Testis (tissue), 2 donors: ENCODE data around the gene MEGF6.

ENCODE experiments used
- POLR2A ChIP-seq: fragments of 450-650 bp; IDR thresholded peaks from one replicate; pipeline ENCODE4 v1.6.1; 2017; ENCODE audit warnings: antibody characterized with exemption, mild to moderate bottlenecking, moderate library complexity
- TF ChIP-seq, protein P1 (sequence below), 3 experiments: fragments of 450-650 bp in 2 of 3; fragments of 200-600 bp in 1 of 3; sonication (generic) in 1 of 3; IDR thresholded peaks; one replicate each; pipeline ENCODE4 v1.5.1; 2016 to 2019; ENCODE audit warnings: antibody characterized with exemption in 3 of 3, mild to moderate bottlenecking in 2 of 3, moderate library complexity in 1 of 3

DNA sequence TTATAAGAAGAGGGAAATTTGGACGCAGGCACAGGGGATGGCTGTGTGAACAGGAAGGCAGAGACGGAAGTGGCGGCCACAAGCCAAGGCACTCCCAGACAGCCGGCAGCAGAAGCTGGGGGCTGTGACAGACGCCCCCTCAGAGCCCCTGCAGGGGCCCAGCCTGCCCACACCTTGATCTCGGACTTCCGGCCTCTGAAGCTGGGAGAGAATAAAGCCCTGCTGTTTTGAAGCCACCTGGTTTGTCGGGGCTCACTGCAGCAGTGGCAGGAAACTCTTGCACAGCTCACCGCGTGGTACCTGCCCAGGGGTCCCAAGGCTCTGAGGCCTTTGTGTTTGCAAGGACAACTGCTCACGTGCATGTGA, 13.7 kb downstream of the MEGF6 start:
- TF ChIP-seq, protein P1, sequence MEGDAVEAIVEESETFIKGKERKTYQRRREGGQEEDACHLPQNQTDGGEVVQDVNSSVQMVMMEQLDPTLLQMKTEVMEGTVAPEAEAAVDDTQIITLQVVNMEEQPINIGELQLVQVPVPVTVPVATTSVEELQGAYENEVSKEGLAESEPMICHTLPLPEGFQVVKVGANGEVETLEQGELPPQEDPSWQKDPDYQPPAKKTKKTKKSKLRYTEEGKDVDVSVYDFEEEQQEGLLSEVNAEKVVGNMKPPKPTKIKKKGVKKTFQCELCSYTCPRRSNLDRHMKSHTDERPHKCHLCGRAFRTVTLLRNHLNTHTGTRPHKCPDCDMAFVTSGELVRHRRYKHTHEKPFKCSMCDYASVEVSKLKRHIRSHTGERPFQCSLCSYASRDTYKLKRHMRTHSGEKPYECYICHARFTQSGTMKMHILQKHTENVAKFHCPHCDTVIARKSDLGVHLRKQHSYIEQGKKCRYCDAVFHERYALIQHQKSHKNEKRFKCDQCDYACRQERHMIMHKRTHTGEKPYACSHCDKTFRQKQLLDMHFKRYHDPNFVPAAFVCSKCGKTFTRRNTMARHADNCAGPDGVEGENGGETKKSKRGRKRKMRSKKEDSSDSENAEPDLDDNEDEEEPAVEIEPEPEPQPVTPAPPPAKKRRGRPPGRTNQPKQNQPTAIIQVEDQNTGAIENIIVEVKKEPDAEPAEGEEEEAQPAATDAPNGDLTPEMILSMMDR (IDR thresholded peaks at IDR 0.05): no peak
- no peak for TF ChIP-seq POLR2A
